NCI-H345 treated with DMSO at 0.1 percent for 48 hours (cell line): ENCODE results near the gene DDX42.
"Not testable (repeated sequence)": the region's sequence is repeated elsewhere in the genome, so short reads cannot be mapped to it uniquely, and the experiment has no call there.

Experiments
- DNase-seq: peaks from one replicate; lab custom pipeline; 2025; ENCODE audit not compliant: unreplicated experiment; lab: John Stamatoyannopoulos, UW

The DDX42 gene

DNA sequence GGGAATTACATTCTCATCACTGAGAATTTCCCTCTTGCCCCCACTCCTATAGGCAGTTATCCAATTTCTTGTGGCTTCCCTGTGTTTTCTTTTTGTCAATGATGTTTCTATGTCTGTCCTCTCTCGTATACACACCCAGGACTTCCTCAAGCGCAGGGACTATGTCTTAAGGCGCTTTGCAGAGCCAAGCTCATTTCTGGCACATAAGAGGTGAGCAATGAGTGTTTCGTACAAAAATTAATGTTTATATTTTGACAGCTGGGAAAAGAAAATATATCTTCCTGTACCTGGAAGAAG lies 947 bp downstream of the DDX42 start:
- DNase-seq: no peak

DNA sequence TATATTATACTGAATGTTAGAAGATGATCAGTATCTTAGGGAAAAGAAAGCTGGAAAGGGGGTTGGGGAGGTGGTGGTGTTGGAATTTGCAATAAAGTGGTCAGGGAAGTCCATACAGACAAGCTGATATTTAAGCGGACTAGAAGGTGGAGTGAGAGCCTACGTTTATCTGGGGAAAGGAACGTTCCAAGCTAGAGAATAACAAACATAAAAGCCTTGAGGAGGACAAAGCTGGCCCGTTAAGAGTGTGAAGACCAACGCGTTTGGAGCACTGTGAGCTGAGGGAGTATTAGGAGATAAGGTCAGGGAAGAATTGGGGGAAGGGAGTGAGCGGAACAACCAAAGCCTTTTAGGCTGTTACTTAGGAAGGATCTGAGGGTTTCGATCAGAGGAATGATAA lies 1.4 kb downstream of the DDX42 start:
- DNase-seq: no peak

DNA sequence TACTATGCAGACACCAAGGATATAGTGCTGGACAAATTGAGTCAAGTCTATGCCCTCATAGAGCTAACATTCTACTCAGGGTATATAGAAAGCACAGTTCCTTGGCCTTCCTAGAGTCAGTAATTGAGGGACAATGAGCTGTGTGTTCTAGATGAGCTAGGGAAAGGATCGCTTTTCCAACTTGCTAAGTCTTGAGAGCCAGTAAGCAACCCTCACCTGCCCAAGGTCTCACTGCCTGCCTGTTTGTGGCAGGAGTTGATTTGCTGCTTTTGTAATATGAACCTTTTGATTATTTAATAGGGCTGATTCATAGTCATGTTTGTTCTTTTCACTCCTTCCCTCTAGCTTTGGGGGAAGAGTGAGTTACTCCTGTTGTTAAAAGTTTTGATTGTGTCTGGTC lies 6.5 kb downstream of the DDX42 start:
- DNase-seq: no peak

GRCh38 chr17:63780928-63781327 lies 7.0 kb downstream of the DDX42 start:
- no peak for DNase-seq

- DNase-seq: no peak
Observed at GRCh38 chr17:63783522-63783921, 9.6 kb downstream of the DDX42 start.

- no peak for DNase-seq
Observed at GRCh38 chr17:63785556-63785955, 11.6 kb downstream of the DDX42 start.

DNA sequence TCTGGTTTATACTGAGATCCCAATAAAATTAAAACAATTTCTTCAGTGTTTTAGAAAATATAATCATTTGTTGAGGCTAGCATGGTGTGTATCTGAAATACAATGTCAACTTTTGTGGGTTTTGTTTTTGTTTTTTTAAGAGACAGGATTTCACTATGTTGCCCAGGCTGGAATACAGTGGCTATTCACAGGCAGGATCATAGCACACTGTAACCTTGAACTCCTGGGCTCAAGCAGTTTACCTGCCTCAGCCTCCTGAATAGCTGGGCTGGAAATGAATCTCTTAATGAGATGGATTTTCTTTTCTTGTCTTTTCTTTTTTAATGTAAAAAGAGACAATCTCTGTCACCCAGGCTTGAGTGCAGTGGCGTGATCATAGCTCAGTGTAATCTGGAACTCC lies 12.1 kb downstream of the DDX42 start:
- no peak for DNase-seq

DNA sequence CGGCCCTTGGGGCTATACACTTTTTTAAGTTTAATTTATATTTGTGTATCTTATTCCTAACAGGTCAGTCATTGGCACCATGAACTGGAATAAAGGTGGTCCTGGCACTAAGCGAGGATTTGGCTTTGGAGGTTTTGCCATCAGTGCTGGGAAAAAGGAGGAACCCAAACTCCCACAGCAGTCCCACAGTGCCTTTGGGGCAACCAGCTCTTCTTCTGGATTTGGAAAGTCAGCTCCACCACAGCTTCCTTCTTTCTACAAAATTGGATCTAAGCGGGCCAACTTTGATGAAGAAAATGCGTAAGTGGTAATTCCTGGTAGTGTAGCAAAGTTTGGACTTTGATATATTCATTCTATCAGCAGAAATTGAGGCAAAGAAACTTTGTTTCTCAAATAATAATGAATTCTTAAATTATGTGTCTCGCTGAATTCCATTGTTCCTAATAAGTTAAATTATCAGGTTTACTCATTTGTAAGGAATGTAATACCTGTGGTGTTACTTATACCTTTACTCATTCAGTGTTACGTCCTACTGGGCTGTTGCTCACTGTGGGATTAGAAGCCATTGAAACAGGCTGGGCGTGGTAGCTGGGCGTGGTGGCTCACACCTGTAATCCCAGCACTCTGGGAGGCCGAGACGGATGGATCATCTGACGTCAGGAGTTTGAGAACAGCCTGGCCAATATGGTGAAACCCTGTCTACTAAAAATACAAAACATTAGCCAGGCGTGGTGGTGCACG lies 13.2 kb downstream of the DDX42 start:
- no peak for DNase-seq

DNA sequence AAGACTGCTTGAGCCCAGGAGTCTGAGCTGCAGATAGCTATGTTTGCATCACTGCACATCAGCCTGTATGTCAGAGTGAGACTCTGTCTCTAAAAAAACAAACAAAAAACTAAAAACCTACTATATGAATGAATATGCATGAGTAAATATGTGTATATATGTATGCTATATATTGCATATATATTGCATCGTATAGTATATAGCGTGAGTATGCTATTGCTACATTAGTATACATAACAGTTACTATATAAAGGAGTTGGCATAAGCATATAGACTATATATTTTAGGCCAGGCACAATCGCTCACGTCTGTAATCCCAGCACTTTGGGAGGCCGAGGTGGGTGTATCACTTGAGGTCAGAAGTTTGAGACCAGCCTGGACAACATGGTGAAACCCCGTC lies 16.1 kb downstream of the DDX42 start:
- DNase-seq: no peak

DNA sequence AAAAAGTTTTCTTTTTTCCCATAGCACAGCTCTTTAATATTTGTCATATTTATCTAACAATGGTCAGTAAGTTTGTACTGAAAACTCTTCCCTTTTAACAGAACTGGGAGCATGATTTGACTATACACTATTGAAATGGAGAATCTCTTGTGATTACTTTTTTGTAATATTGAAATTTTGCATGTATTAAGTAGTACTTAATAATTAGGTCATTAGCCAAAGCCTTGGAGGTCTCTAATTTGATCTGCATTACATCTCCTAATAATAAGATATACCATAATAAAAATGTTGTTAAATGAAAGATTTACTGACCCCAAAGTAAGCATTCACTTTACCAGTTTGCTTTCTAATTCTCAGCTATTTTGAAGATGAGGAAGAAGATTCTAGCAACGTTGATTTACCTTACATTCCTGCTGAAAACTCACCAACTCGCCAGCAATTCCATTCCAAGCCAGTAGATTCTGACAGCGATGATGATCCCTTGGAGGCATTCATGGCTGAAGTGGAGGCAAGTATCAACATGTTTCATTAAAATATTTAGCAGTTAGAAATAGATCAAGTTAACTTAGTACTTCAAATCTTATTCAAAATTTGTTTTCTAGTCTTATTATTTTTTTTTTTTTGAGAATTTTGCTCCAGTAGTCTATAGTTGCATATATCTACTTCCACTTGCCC lies 18.2 kb downstream of the DDX42 start:
- no peak for DNase-seq

DNA sequence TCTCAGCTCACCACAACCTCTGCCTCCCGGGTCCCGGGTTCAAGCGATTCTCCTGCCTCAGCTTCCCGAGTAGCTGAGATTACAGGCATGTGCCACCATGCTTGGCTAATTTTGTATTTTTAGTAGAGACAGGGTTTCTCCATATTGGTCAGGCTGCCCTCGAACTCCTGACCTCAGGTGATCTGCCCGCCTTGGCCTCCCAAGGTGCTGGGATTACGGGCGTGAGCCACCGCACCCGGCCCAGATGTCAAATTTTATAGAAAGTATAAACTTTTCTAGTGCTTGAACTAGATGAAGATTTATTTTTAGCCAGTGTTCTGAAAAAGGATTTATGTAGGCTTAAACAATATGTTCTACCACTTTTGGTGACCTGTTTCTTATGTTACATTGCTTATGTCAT lies 22.4 kb downstream of the DDX42 start:
- DNase-seq: not testable (repeated sequence)

DNA sequence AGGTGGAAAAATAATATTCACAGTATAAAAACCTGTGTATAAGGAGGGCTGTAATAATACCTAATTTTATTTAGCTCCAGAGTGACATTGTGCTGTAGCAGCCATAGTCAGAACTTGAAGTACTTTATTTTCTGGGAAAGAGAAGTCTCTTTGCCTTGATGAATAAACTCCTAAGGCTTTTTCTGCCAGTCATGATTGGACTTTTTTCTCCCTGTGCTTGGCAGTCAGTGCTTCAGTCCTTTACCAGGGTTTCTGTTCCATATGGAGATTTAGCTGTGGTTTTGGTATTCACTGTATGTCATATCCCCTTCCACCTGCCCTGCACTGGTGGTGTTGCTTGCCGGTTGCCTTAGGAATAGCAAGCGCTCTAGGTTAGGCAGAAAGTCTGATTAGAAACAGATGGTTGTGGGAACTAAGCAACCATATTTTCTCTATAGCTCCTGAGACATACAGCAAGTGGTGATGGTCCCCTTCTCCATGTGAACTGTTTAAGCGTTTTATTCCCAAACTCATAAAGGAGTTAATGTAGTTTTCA lies 24.7 kb downstream of the DDX42 start:
- DNase-seq: no peak

GRCh38 chr17:63800783-63801182 lies 26.8 kb downstream of the DDX42 start:
- no peak for DNase-seq

DNA sequence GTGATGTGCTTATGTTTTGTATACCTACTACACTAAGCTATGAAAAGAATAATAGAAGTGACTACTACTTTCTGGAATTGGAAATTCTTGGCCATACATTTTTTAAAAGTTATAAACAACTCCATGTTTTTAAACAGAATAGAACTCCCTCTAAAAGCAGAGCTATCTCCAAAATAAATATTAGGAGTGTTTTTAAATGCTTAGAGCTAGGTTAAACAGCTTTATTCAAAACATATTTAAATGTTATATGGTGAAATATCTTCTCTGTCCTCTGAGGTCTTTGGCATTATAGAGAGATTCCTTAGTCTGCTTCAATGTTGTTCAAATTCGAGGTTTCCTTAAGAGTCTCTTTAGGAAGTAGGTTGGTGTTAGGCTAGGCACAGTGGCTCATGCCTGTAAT lies 30.4 kb downstream of the DDX42 start:
- no peak for DNase-seq

DNA sequence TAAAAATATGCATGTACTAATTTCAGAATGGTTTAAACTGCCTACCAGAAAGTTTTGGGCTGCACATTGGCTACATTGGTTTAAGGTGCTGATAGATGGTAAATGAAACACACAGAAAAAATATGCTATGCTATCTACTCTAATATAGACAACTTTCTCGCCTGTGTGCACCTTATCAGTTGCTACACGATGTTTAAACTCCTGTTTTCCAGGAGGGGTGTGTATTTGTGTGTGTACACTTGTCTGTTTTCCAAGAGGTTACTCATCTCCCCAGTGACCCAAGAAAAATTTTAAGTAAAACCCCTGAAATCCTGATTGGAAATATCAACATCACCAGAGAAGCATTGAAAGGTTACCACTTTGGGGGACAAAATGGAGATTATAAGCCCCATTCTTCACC lies 31.6 kb downstream of the DDX42 start:
- DNase-seq: no peak

DNA sequence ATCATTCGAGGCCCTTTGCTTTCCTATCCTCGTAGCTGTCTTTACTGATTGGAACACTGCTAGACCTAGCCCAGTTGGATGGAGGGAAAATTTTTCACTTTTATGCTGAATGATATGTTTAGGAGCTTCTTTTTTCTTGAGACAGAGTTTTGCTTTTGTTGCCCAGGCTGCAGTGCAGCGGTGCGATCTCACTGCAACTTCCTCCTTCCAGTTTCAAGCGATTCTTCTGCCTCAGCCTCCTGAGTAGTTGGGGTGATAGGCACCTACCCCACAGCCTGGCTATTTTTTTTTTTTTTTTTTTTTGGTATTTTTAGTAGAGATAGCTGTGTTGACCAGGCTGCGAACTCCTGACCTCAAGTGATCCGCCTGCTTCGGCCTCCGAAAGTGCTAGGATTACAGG lies 36.0 kb downstream of the DDX42 start:
- no peak for DNase-seq

GRCh38 chr17:63816123-63816522 lies 42.2 kb downstream of the DDX42 start:
- no peak for DNase-seq

GRCh38 chr17:63816669-63817068 lies 42.7 kb downstream of the DDX42 start:
- no peak for DNase-seq

- no peak for DNase-seq
Observed at GRCh38 chr17:63817736-63818385, 43.9 kb downstream of the DDX42 start.

DNA sequence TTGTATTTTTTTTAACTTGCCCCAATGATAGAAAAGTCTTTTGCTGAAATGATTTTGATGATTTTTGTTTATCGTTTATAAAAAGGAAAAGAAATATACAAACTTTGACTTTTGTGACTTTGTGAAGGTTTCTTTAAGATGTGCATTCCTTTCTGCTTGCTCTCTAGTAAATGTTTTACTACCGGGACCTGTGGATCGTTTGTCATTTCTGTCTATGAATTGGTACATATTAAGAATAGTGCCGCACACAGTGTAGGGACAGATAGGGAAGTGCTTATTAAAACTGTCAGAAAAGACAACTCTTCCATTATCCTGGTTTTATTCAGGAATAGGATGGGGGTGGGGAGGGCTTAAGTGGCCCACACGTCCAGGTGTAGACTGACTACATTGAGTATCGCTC lies 45.2 kb downstream of the DDX42 start:
- DNase-seq: no peak

DNA sequence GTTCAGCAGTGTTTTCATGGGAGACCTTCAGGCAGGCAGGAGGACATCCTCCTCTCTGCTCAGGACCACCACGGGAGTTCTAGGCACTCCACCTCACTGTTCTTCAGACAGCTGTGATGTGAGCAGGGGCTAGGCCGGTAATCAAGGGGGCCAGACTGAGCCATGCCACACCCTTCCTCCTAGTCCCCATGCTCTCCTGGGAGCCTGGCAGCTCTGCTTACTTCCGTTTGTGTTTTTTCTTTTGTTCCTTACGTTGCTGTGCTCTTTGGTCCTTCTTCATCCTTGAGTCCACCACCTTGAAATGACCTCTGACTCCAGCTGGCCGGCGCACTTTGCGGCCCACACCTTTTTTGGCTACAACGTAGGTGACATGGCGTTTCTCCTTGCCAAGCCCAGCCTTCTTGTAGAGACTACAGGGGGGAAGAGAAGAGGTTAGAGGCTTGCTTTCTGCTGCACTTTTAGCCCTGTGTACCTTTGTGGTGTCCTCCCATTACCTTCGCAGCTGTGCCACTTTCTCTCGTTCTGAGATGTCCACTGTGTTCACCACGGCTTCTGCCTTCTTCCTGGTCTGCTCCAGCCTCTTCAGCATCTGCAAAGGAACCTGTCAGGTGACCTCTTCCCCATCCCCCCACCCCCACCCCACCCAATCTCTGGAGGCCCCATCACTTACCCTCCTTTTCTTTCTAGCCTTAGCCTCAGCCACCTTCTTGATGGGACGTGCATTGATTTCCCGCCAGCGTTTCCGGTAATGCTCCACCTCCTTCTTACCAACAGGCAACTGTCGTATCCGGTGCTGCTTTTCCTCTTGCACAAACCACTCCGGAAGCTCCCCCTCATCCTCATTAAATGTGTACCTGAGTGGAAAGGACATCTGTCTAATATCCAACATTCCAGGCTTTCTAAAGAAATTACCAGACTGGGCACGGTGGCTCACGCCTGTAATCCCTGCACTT lies 45.9 kb downstream of the DDX42 start:
- no peak for DNase-seq
